Midbrain (tissue), 1 donor: ENCODE data around the gene USP25.

Experiments
- DNase-seq: peaks from one replicate; lab custom pipeline; 2025; lab: John Stamatoyannopoulos, UW

USP25 gene

GRCh38 chr21:15815285-15815684 lies 85.5 kb downstream of the USP25 start:
- no peak for DNase-seq

DNA sequence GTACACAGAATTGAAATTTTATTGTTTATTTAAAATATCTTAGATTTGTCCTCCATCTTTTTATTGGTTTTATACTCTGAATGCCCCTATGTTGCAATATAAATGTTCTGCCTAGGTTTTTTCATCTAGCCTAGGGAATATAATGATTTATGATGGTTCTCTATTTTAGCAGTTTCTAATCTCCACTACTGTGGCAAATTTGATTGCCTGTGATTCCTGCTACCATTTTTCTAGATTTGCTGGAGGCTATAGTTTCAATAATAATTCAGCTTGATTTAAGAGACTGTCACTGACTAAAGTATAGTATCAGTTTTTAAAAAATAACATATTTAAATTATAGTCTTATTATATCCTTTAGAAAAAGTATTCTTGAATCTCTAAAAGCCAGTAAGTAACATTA lies 90.5 kb downstream of the USP25 start:
- DNase-seq = no peak

DNA sequence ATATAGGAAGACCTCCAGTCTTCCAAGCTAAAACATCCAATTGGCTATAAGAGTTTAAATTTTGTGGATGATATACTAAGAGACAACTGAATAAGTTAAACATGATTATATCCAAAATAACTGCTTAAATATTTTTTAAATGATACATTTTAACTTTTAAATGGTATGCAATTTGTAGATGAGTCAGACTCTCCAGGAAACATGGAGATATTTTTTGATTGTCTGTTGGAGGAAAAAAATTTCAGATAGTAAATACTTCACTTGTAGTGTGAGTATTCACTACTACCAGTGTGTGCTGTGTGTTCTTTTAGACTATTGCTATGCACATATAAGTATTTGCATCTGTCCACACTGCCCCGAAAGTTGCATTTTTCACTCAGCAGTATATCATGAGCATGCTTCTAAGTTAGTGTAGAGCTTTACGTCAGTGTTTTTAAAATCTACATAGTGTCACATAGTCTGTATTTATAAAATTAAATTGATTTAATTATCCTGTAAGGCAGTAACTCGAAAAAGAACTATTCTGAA lies 91.1 kb downstream of the USP25 start:
- no peak for DNase-seq

- DNase-seq = no peak
Observed at GRCh38 chr21:15823486-15824150, 93.8 kb downstream of the USP25 start.

GRCh38 chr21:15825700-15826099 lies 95.9 kb downstream of the USP25 start:
- DNase-seq = no peak

DNA sequence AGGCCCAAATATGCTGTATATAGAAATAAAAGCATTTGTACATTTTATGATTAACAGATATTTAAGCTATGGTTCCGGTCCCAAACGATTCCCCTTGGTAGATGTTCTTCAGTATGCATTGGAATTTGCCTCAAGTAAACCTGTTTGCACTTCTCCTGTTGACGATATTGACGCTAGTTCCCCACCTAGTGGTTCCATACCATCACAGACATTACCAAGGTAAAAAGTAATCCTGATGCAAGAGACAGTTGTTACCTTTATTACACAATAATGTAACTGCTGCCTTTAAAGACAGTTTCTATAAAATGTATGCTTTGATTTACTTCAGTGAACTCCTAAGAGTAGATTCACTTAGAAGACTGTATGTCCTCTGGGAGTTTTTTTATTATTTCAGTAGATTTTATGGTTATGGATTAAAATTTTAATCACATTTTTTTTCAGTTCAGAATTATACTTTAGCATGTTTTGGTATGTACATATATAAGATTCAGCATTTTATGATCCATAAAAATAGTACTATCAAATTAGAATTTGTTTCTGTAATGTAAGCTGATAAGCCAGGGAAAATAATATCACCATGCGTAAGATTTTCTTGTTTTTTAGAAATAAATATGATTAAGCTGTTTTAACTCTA lies 96.5 kb downstream of the USP25 start:
- DNase-seq = peak; percentile 5

DNA sequence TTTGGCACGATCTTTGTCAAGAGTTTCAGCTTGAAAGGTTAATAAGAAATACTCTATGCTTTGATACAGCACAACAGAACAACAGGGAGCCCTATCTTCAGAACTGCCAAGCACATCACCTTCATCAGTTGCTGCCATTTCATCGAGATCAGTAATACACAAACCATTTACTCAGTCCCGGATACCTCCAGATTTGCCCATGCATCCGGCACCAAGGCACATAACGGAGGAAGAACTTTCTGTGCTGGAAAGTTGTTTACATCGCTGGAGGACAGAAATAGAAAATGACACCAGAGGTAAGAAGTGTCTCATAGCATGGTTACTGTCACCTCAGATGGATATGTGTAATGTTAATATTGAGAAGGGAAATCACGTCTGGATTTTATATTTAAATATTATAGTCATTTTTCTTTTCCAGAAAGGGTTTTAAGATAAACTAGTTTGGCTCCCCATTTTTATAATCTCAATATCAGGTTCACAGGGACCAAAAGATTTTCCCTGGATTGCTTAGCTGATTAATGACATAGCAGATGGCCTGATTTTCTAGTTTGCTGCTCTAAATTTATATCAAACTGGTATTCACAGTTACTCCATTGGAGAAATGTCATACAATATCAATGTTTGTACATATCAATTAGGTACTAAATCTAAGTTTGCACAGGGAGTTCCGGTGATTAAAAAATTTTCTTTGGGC lies 97.3 kb downstream of the USP25 start:
- DNase-seq = no peak

DNA sequence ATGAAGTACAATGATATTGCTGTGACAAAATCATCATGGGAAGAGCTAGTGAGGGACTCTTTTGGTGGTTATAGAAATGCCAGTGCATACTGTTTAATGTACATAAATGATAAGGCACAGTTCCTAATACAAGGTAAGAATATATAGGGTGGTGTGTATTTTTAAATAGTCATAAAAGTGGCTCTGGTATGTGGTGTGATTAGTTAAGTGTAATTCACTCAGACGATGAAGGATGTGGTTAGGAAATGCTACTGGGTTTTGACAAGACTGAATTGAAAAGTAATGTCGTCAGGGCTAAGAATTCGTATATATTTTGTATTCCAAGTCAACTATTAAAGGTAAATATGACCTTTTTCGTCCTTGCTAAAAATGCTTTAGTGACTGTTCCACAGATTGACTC lies 101.7 kb downstream of the USP25 start:
- DNase-seq = no peak

DNA sequence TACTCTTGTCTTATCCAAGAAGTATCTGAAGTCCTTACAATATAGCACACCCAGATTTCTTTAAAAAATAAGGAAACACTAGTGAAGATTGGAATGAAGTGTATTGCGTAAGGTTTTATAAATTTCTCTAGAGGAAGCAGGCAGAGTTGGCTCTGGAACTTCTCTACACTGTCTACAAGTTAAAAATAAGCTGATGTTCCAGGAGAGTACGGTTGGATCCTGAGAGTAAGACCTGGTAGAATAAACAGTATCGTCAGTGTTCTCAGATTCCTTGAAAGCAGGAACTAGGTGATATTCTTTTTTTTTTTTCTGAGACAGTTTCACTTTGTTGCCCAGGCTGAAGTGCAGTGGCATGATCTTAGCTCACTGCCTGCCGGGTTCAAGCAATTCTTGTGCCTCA lies 107.9 kb downstream of the USP25 start:
- DNase-seq = no peak

- no peak for DNase-seq
Observed at GRCh38 chr21:15839026-15839425, 109.2 kb downstream of the USP25 start.

DNA sequence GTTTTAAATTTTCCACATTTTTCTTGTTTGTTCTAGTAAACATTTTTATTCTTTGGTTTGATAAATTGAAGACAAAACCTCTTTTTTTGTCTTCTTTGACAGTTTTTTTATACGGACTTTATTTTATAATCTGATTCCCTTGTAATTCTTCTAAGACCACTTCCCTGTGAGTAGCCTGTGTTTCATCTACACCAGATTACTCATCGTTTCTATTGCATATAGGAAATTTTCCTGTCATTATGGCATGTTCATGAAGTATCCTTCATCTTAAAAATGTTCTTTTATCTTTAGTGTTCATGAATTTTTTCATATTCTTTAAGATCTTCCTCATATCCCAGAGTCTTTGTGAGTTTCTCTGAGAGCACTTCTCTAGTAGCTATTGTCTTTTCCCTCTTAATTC lies 109.8 kb downstream of the USP25 start:
- DNase-seq = no peak

DNA sequence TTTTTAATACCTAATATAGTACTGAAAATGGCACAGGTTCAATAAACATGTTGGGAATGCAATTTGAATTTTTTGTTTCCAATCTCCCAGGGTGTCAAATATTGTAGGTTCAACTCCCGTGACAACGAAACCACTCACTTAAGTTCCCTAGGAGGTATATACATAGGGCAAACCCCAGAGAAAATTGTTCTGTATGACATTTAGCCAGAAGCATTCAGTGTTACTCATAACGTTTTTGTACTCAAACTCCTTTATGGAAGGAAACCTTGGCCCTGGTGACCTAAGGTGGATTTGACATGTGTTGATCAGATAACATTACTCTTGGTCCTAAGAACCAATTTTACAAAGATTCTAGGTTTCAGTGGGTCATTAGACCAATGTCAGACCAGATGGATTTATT lies 110.6 kb downstream of the USP25 start:
- DNase-seq = no peak

DNA sequence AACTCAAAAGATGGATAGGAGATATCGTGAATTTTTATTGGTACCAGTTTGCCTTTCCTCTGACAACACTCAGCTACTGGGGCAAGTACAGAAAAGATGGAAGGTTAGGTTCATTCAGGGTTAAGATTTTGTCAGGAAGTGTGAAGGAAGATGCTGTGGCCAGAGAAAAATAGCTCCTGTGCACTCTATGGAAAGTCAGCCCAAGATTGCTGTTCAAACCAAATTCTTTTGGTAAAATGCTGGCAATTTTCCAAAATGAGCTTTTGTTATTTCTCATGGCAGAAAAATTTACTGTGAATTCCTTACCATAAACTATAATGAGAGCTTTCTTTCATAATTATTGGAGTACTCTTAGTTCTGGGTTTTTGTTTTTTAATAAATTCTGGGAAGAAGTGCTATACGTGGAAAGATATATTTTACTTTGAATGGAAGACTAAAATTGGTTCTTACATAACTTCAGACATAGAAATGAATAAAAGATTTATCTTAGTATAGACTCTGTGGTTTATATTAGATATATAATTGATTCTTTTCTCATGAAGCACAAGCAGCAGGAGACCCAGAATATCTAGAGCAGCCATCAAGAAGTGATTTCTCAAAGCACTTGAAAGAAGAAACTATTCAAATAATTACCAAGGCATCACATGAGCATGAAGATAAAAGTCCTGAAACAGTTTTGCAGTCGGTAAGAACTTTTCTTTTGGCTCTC lies 112.2 kb downstream of the USP25 start:
- DNase-seq = no peak

GRCh38 chr21:15842565-15842880 lies 112.7 kb downstream of the USP25 start:
- DNase-seq = no peak

DNA sequence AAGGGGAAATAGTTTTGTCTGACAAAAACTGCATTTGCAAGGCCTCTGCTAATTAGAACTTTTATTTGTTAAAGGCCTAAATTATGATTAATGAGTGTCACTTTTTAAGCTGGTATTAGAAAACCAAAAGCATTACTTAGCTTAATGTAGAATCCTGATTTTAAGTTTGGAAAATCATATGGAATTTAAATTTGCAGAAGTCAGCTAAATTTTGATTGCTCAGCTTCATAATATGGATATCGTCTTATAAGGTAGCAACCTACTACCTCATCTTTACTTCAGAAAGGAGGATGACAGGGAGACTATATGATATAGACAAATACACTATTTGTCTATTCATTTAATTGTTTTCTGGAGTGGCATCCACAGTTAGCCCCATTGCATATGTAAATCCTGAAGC lies 114.0 kb downstream of the USP25 start:
- DNase-seq = no peak

DNA sequence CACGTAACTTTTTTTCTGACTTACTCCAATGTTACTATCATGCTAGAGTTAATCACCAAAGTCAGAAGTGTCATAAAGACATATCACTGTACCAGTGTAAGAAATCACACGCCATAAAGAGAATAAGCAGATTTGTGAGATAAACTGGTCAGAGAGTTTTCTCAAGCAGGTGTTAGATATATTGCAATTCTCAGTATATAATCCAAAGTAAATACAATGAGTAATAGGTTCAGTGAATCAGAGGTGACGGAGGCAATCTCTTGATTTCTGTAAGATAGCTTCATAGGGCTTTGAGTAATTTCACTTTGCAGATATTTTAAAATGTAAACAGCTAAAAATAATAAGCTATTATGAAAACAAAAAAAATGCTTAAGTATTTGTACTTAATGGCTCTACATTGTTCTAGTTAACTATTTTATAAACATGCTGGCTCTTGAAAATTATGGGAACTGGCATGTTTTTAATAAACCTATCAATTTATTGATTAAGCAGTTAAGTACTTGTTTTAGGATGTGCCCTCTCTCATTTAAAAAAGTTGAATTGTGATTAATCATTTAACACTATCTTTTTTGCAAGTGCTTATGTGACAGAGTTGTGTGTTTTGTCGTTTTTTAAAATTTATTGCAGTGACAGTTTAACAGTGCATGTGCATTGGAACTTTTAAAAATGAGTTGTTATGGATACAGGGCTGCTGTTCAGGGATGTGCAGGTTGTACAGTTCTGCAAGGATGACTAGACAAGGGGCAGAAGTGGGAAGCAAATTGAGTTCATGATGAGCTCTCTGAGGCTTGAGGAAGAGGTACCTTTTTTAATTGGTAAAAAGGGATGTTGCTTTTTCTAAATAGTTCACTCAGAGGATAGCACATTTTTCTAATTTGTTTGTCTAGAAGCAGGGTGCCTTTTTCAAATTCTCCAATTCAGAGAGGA lies 119.1 kb downstream of the USP25 start:
- no peak for DNase-seq

- DNase-seq = no peak
Observed at GRCh38 chr21:15849927-15850326, 120.1 kb downstream of the USP25 start.

- no peak for DNase-seq
Observed at GRCh38 chr21:15850645-15851044, 120.9 kb downstream of the USP25 start.

DNA sequence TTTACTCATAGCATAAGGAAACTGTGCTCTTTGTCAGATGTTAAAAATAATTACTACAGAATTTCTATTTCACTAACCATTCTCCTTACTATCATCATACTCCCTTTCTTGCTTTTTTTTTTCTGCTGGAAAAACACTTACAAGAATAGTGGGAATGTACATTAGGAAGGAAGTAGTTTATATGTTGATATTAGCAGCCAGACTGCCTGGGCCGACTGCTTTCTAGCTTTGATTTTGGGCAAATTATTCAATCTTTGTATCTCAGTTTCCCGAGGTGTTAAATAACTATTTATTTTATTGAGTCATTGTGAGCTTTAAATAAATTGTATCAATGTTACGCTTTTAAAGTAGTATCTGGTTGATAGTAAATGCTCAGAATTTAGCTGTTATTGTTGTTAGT lies 122.4 kb downstream of the USP25 start:
- no peak for DNase-seq

DNA sequence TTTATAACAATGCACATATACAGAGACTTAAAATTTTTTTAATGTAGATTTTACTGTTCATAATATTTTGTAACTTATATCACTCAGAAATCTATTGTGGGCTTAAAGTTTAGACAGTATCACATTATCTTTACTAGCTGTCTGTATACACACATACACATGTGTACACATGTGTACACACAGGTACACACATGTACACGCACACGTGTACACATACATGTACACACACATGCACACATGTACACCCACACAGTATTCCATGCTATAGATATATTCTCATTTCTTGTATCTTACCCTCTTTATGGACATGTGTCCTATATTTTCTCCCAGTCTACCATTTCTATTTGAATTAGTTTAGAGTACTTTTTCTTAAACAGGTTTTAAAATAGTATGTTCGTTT lies 123.3 kb downstream of the USP25 start:
- DNase-seq = no peak

GRCh38 chr21:15856813-15857212 lies 127.0 kb downstream of the USP25 start:
- DNase-seq = no peak

DNA sequence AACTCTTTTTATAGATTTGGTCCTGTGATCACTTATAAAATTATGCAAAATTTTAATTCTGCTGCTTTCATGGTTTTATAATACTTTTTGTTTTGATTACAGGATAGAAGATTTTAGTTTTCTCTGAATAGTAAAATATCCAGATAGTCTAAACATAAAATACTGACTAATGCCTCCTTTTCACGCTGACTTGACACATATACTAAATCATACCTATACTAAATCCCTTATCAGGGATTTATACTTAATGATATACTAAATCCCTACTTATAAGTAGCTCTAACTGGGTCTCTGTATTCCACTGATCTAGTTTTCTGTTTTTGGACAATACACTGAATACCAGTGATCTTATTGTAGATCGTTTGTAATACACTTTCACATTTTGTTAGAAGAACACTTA lies 128.0 kb downstream of the USP25 start:
- DNase-seq = no peak
